Fibroblast of the aortic adventitia (primary cell): ENCODE measurements around the gene SPDYE2B. TPM values are rescaled to one million over a fixed set of nuclear protein-coding genes. Genes with fewer than 3 reads are reported as not detected.
"Not testable (repeated sequence)": the region's sequence is repeated elsewhere in the genome, so short reads cannot be mapped to it uniquely, and the experiment has no call there.

Source experiments
- DNase-seq: peaks from one replicate; pipeline ENCODE4 v3.0.0-alpha.2; 2010; ENCODE audit warnings: low read depth
- H3K4me3 ChIP-seq: 2 replicates; pipeline ENCODE4 v1.5.1; 2011; ENCODE audit warnings: low read depth, mild to moderate bottlenecking, control low read depth, low read length, moderate library complexity
- total RNA-seq: library from RNA; depleted of rRNA; stranded (reverse); fragments of >200 nt; gene quantifications from 2 replicates; pipeline ENCODE4 v1.2.3, GENCODE V29; 2012; ENCODE audit warnings: low replicate concordance

The SPDYE2B gene, protein sequence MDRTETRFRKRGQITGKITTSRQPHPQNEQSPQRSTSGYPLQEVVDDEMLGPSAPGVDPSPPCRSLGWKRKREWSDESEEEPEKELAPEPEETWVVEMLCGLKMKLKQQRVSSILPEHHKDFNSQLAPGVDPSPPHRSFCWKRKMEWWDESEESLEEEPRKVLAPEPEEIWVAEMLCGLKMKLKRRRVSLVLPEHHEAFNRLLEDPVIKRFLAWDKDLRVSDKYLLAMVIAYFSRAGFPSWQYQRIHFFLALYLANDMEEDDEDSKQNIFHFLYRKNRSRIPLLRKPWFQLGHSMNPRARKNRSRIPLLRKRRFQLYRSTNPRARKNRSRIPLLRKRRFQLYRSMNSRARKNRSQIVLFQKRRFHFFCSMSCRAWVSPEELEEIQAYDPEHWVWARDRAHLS
- 0.16 TPM in 1 of 2 replicates, not detected in the other for total RNA-seq

DNA sequence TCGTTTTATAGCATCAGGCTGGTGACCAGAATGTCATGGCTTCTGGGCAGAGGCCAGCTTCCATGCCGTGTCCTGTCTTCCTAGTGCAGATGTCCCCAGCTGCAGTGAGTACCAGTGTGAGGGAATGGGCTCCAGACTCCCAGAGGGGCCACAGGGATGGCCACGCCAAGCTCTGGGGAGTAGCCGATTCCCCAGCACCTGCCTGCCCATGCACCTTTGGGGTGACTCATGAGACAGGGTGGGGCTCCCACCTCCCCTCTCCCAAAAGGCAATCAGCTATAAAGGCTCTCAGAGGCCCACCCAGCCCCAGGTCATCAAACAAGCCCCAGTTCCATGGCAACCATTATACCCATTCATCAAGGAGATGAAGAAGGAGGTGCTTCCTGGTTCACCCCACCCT lies at the start of gene SPDYE2B:
Gene SPDYE2B (plus strand): TSS at position 396 of the 400 bp plus-strand sequence. CDS start 2,030 bp downstream, outside the sequence.
- not testable (repeated sequence) for DNase-seq, H3K4me3 ChIP-seq

DNA sequence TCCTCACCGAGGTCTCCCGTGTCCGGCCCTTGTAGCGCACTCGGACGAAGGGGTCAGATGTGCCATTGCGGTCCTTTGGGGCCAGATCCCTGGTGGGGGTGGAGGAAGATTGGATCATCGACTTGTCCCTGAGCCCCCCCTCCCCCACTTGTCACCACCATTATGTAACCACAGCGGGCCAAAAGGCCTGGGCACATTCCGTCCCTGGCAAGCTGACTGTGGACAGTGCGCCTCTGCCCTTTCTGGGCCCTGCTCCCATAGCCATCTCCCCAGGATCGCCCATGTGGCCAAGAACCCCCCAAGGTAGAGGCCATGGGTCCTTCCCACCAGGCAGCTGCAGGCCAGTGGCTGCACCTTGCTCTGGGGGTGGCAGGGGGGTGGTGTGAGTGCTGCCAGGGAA lies 47.8 kb upstream of the SPDYE2B start:
- not testable (repeated sequence) for DNase-seq, H3K4me3 ChIP-seq

DNA sequence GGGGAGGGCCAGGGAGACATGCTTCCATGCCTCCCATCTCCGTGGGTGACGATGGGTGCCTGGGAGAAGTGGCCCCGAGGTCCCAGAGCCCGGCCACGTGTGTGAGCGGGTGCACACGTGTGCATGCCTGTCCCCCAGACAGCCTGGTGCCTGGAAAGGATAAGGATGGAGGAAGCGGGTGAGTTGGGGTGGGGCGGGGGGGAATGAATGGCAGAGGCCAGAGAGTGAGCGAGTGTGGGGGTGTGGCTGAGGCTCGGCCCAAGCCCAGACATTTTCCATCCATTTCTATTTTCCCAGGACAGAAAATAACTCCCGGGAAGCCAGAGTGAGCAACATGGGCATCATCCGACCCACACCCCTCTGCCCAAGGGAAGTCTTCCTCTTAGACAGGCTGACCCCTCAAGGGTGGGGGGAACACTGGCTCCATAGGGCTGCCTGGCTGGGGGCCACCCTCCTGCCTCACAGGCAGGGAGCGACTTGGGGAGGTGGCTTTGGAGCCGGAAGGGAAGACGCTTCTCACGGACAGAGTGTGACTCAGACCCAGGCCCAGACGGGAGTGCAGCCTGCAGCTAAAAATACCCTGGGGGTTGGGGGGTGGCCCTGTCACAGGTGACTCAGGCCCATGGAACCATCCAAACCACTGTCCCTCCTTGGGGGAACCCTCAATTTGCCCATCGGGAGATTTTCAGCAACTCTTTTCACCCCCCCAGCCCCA lies 45.5 kb upstream of the SPDYE2B start:
- not testable (repeated sequence) for H3K4me3 ChIP-seq, DNase-seq

DNA sequence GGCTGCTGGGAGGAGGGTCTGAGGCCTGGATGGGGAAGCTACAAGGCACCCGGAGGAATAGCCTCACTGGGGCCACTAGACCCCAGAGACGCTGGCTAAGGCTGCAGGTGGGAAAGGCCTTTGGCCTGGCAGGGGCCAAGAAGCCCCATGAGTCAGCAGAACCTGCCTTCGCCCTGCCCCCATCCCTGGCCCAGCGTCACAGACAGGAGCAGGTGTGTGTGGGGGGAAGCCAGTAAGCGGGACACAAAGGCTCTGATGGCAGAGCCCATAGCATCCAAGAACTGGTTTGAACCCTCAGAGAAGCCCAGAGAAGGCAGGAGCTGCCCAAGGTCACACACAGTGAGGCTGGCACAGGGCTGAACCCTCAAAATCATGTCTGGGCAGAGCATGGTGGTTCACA lies 43.3 kb upstream of the SPDYE2B start:
- not testable (repeated sequence) for DNase-seq, H3K4me3 ChIP-seq

DNA sequence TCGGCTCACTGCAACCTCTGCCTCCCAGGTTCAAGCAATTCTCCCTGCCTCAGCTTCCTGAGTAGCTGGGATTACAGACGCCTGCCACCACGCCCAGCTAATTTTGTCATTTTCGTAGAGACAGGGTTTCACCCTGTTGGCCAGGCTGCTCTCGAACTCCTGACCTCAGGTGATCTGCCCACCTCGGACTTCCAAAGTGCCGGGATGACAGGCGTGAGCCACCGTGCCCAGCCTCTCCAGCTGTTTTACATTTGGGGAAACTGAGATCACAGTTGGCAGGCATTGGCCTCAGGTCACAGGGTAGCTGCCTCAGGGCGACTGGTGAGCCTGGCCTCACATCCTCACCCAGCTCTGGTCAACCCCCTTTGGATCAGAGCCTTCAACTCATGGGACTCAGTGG lies 40.4 kb upstream of the SPDYE2B start:
- H3K4me3 ChIP-seq, DNase-seq: not testable (repeated sequence)

DNA sequence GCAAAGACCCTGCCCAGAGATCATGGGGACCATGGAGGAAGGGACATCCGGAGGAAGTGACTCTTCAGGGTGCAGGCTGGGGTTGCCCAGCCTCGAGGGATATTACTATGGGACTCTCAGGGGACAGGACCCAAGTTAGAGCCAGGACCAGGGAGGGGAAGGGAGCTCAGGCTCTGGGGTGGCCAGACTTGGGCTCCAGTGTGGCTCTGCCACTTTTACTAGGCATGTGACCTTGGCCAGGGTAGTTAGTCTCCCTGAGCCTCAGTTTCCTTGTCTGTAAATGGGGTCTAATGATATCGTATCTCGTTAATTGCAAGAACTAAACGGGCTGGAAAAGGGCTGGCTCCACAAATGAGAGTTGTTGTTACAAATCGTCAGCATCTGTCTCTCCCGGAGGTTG lies 39.7 kb upstream of the SPDYE2B start:
- H3K4me3 ChIP-seq, DNase-seq: not testable (repeated sequence)

DNA sequence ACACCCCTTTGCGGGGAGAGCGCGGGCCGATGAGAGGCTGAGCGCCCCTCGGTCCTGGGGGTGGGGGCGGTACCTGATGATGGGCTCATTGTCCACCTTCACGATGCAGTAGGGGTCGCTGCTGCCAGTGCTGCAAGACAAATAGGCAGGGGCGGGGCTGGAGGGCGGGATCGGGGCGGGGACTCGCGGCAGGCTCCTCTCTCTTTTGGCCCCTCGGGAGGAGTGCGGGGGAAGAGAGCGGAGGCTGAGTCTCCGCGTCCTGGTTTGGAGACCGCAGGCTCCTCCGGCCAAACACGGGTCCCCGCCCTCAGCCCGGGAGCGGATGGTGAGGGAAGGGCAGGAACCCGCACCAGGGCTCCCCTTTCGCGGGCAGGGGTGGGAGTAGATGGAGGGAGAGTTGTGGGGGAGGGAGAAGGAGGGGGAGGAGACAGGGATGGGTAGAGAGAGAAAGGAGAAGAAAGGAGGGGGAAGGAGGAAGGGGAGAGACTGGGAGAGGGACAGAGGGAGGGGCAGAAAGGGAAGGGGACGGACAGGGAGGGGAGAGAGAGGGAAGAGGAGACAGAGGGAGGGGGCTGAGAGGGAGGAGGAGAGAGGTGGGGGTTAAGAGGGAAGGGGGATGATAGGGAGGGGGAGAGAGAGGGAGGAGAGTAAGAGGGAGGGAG lies 39.0 kb upstream of the SPDYE2B start:
- DNase-seq, H3K4me3 ChIP-seq: not testable (repeated sequence)

DNA sequence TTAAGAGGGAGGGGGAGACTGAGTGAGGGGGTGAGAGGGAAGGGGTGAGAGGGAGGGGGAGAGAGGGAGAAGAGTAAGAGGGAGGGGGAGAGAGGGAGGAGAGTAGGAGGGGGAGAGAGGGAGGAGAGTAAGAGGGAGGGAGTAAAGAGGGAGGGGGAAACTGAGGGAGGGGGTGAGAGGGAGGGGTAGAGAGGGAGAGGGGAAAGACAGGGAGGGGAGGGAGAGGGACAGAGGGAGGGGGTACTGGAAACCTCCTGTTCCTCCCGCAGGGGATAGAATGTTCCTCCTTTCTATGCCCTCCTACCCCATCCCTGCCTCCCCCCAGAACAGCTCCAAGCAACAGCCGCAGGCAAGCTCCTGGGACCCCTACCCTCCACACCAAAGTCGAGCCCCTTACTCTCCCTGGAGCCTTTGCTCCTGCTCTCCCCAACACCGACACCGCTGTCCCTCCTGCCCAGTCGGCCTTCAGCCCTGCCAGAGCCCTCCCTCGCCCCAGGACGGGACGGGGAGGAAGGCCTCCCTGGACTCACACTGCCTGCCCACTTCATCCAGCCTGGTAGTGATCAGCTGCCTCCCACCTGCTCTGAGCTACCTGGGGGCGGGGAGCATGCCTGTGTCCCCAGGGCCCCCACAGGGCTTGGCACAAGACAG lies 38.3 kb upstream of the SPDYE2B start:
- DNase-seq = peak; percentile 30
- H3K4me3 ChIP-seq = peak overlapping the region; percentile 44

DNA sequence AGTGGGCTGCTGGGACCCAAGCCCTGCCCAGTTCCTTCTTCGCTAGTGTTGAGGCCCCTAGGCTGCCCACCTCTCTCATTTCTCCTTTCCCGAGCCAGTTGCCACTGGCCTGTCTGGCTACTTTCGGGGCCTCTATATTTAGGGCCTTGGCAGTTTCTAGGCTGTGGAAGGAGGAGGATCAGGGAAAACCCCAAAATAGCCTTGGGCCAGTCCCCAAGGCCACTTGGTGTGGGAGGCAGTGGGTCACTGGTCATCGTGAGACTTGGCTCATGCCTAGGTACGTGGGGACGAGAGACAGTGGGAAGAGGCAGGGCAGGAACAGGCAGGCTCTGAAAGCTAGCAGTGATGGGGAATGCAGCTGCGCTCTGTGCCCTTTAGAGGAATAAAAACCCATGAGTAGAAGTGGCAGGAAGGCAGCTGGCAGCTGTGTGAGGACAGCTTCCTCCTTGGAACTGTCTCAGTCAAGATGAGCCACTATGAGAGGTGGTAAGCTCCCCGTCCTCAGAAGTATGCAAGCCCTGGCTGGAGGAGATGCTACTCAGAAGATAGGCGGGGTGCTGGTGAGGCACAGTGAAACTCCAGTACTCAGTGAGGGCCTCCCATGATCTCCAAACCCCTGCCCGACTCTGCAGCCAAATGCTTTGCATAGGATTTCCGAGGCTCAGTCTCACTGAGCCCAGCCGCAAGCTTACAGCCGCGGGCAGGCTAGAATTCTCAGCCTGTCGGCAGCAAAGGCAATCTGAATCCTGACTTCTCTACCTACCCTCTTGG lies 36.4 kb upstream of the SPDYE2B start:
- not testable (repeated sequence) for DNase-seq, H3K4me3 ChIP-seq

DNA sequence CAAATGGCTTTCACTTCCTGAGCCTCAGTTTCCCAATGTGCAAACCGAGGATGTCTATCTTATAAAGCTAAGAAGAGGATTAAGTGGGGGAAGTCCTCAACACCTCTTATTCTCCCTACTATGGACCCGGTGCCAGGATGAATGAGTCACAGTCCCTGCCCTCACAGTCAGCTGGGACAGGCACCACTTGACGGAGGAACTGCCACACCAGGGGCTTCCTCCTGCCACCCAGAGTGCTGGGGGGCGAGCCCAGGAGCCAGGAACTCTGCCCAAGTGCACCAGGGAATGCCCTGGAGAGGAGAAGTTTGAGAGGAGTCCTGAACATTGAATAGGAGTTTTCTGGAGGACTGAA lies 35.8 kb upstream of the SPDYE2B start:
- DNase-seq = not testable (repeated sequence)

DNA sequence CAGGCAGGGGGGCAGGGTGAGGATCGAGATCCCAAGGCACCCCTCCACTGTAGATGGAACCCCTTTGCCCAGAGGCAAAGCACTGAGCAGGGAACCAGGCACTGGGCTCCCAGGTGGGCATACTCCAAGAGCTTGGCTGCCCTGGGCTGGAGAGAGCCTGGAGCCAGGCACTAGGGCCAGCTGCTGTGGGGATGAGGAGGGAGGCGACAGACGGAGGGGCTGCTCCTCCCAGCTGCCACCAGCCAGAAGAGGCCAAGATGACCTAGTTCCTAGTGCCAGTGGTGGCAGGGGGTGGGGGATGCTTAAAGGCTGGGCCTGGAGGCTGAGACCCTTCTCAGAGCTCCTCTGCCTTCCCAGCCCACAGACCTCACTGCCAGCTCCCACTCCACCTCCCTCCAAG lies 35.2 kb upstream of the SPDYE2B start:
- not testable (repeated sequence) for H3K4me3 ChIP-seq, DNase-seq

More for the DNA sequence above, 35.8 kb upstream of the SPDYE2B start:
- not testable (repeated sequence) for H3K4me3 ChIP-seq

DNA sequence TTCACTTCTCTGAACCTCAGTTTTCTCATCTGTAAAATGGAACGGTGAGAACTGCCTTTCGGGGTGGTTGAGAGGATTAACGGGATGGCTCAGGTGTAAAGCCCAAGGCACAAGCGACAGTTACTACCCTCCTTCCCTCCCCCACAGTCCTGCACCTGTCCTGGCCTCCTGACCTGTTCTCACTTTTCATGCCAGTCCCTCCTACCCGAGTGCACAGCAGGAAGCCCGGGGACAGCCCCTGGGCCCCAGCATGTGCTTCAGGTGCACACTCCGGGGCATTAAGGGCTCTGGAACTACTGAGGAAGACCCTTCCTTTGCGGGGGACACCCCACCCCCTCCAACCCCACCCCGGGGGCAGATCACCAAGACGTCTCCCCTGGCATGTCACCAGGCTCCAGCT lies 34.2 kb upstream of the SPDYE2B start:
- not testable (repeated sequence) for DNase-seq, H3K4me3 ChIP-seq

DNA sequence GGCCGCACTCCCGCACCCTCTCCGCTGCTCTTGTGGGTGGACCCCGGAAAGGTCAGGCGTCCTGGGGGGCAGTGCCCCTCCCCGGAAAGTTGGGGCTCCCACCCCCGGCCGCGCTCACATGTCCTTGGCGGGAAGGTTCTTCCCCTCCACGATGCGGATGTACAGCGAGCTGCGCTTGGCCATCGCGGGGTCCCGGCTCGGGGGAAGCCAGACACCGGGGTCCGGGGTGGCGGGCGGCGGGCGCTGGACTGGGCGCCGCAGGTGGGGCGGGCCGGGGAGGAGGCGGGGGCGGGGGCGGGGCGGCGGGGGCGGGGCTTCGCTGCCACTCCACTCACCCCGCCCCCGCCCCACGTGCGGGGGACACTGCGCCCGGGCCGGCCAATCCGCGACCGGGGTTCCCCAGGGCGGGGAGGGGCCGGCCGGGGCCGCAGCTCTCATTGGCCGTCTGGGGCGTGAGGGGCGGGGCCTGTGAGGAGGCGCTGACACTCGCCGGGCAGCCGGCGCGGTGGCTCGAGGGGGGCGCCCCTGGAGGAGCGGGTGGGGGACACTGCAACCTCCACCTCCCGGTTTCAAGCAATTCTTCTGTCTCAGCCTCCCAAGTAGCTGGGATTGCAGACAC lies 33.5 kb upstream of the SPDYE2B start, which contains the start of gene RASA4:
Gene RASA4 (minus strand): TSS at position 250 of the 619 bp plus-strand sequence. CDS start 67 bp downstream, at position 183.
- H3K4me3 ChIP-seq = peak within 1 kb of the TSS; percentile 61
- not testable (repeated sequence) for DNase-seq

DNA sequence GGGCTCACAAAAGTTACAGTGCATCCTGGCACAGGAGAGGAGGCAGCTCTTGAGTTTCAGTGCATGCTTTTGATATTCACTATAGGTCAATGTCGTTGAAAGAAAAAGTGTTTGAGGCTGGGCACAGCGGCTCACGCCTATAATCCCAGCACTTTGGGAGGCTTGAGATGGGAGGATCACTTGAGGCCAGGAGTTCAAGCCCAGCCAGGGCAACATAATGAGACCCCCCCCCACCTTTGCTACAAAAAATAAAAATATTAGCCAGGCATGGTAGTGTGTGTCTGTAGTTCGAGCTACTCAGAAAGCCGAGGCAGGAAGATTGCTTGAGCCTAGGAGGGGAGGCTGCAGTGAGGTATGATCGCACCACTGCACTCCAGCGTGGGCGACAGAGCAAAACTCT lies 32.0 kb upstream of the SPDYE2B start:
- not testable (repeated sequence) for DNase-seq, H3K4me3 ChIP-seq

DNA sequence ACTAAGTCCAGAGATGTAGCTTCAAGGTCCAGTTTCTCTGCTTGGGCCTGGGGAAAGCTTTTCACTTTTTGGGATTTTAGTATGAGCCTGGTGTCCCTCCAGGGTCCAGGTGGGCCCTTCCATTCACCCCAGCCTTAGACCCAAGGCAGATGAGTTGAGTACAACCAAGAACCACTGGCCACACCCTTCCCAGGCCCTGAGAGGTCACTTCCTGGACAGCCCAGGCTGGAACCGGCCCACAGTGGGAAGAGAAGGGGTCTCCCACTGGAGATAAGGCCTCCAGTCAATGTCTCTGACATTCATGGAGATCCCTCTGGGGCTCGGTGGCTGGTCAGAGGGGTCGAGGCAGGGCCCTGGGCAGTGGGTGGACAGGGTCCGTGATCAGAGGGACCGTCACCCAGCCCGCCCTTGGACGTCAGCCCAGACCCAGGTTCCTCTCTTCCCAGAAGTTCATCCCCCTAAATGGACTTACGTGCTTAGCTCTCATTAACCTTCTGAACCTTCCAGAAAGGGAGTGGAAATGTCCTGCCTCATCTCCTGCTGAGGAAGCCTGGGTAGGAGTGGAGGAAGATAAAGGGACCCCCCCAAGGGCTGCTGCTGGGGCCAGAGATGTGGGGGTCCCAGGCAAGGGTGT lies 22.7 kb upstream of the SPDYE2B start:
- H3K4me3 ChIP-seq, DNase-seq: not testable (repeated sequence)

DNA sequence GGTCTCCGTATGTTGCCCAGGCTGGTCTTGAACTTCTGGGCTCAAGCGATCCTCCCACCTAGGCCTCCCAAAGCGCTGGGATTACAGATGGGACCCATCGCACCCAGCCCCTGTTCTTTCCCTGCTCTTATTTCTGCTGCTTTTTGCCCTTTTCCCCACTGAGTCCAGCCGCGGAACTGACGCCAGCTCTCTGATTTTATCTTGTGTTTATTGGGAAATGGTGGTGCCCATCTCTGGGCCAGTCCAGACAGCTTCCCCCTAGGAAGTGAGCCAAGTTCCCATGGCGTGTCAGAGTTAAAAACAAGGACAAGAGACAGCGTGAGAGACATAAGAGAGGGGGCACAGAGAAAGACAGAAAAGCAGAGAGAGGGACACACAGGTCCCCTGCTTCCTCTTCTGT lies 19.5 kb upstream of the SPDYE2B start:
- not testable (repeated sequence) for DNase-seq

DNA sequence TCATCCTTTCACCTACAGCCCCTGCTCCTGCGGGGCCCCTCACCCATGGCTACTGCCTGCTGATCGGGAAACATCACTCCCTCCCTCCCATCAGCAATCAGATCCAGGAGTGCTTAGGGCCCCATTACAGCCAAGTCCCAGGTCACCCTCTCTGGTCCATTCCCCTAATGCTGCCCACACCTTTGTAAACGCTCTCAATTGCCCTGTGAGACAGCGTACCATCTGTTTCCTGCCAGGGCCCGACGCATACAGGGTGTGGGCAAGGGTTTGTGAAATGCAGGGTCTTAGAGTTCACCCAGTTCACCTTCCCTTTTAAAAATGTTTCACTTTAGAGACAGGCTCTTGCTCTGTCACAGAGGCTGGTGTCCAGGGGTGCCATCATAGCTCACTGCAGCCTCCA lies 15.8 kb upstream of the SPDYE2B start:
- H3K4me3 ChIP-seq, DNase-seq: not testable (repeated sequence)

More for the DNA sequence above, 19.5 kb upstream of the SPDYE2B start:
- H3K4me3 ChIP-seq = not testable (repeated sequence)
